Neuronal stem cell (in vitro differentiated cells): Measurements from ENCODE around the gene KCTD5.

Experiments
- DNase-seq: peaks from one replicate; pipeline ENCODE4 v3.0.0-alpha.2; 2013; ENCODE audit warnings: low spot score
- H2AFZ ChIP-seq: one replicate; pipeline ENCODE4 v1.6.1; 2013; ENCODE audit warnings: mild to moderate bottlenecking, low read length, inconsistent platforms
- H2AK5ac ChIP-seq: 2 replicates; pipeline ENCODE4 v1.6.1; 2013; ENCODE audit warnings: low read depth, mild to moderate bottlenecking, inconsistent platforms, low read length, moderate library complexity, mixed read lengths
- H2BK120ac ChIP-seq: 2 replicates; pipeline ENCODE4 v1.6.1; 2013; ENCODE audit warnings: low read depth, mild to moderate bottlenecking, inconsistent platforms, low read length, moderate library complexity, mixed read lengths
- H2BK12ac ChIP-seq: one replicate; pipeline ENCODE4 v1.6.1; 2013; ENCODE audit warnings: low read length, inconsistent platforms
- H2BK15ac ChIP-seq: 2 replicates; pipeline ENCODE4 v1.6.1; 2013; ENCODE audit warnings: mild to moderate bottlenecking, low read length, inconsistent platforms, mixed read lengths
- H2BK5ac ChIP-seq: one replicate; pipeline ENCODE4 v1.6.1; 2013; ENCODE audit warnings: inconsistent platforms, mild to moderate bottlenecking, low read length, moderate library complexity
- H3K14ac ChIP-seq: one replicate; pipeline ENCODE4 v1.6.1; 2013; ENCODE audit warnings: low read length, inconsistent platforms
- H3K18ac ChIP-seq: 2 replicates; pipeline ENCODE4 v1.6.1; 2013; ENCODE audit warnings: low read length, inconsistent platforms
- H3K23ac ChIP-seq: 2 replicates; pipeline ENCODE4 v1.6.1; 2013; ENCODE audit warnings: low read depth, mild to moderate bottlenecking, mixed read lengths, low read length, inconsistent platforms; ENCODE audit not compliant: poor library complexity
- H3K27ac ChIP-seq: replicated peaks from 3 replicates; pipeline ENCODE4 v1.5.1; 2013; ENCODE audit warnings: low read length, inconsistent platforms
- H3K27me3 ChIP-seq, 3 experiments: 2 replicates each; pipeline ENCODE4 v1.6.1; 2013; ENCODE audit warnings: low read length in 3 of 3, mild to moderate bottlenecking in 2 of 3, inconsistent platforms in 1 of 3, low read depth in 1 of 3, mixed read lengths in 1 of 3, moderate library complexity in 1 of 3; ENCODE audit not compliant: control insufficient read depth in 3 of 3, insufficient read depth in 3 of 3
- H3K36me3 ChIP-seq, 2 donors: replicated peaks in 1 of 2; 2 replicates each; pipeline ENCODE4 v1.6.1; 2013; ENCODE audit warnings: low read length in 2 of 2; ENCODE audit not compliant: control insufficient read depth in 2 of 2, insufficient read depth in 2 of 2
- H3K4ac ChIP-seq: 2 replicates; pipeline ENCODE4 v1.6.1; 2013; ENCODE audit warnings: inconsistent platforms, mild to moderate bottlenecking, low read length, moderate library complexity
- H3K4me1 ChIP-seq, 2 donors: 1 replicate in 1 of 2; 2 replicates in 1 of 2; pipeline ENCODE4 v1.6.1; 2013; ENCODE audit warnings: low read length in 2 of 2, low read depth in 1 of 2; ENCODE audit not compliant: control insufficient read depth in 2 of 2, insufficient read depth in 1 of 2
- H3K4me2 ChIP-seq: one replicate; pipeline ENCODE4 v1.6.1; 2013; ENCODE audit warnings: mild to moderate bottlenecking, low read length, inconsistent platforms; ENCODE audit not compliant: insufficient read depth, poor library complexity, severe bottlenecking
- H3K4me3 ChIP-seq, 2 donors: 2 replicates each; pipeline ENCODE4 v1.5.1; 2013; ENCODE audit warnings: low read length in 2 of 2, mild to moderate bottlenecking in 2 of 2, inconsistent platforms in 1 of 2, moderate library complexity in 1 of 2
- H3K79me1 ChIP-seq: one replicate; pipeline ENCODE4 v1.6.1; 2013; ENCODE audit warnings: low read depth, mild to moderate bottlenecking, inconsistent platforms, low read length, moderate library complexity
- H3K9ac ChIP-seq: one replicate; pipeline ENCODE4 v1.6.1; 2013; ENCODE audit warnings: mild to moderate bottlenecking, low read depth, low read length, inconsistent platforms; ENCODE audit not compliant: poor library complexity
- H3K9me3 ChIP-seq, 2 donors: replicated peaks in 1 of 2; 2 replicates each; pipeline versions ENCODE3 to v1.6.1; 2013; ENCODE audit warnings: low read length in 2 of 2, mild to moderate bottlenecking in 2 of 2, inconsistent platforms in 1 of 2, low read depth in 1 of 2, mixed read lengths in 1 of 2, moderate library complexity in 1 of 2; ENCODE audit not compliant: control insufficient read depth in 2 of 2, insufficient read depth in 1 of 2
- H4K8ac ChIP-seq: one replicate; pipeline ENCODE4 v1.6.1; 2013; ENCODE audit warnings: low read depth, mild to moderate bottlenecking, inconsistent platforms, low read length, moderate library complexity
- H4K91ac ChIP-seq: one replicate; pipeline ENCODE4 v1.6.1; 2013; ENCODE audit warnings: low read length, low read depth, mild to moderate bottlenecking, inconsistent platforms; ENCODE audit not compliant: poor library complexity
- WGBS, 2 donors: extraction: QIAGEN DNeasy Blood & Tissue Kit; methylation state at CpG; one replicate each; pipeline ENCODE4 v1.1.7; 2013; ENCODE audit warnings: missing lambda C conversion rate in 2 of 2, mixed read lengths in 1 of 2; ENCODE audit not compliant: insufficient read length in 2 of 2, insufficient replicate concordance in 1 of 2; ENCODE audit errors: extremely low coverage in 2 of 2; 5-methylcytosine and 5-hydroxymethylcytosine counted together

The KCTD5 gene

GRCh38 chr16:2699791-2700600, 17.7 kb downstream of the KCTD5 start:
- Histone ChIP-seq H2AFZ (no peak overlapping the region), H3K9me3 (no peaks in the 10 kb centered on the region), H3K9ac (no peak overlapping the region), H3K4me1 (peaks cover 0 to 2% of the 10 kb centered on the region in 2 donors), H3K18ac (no peak overlapping the region), H3K27ac (no peak overlapping the region), H3K4ac (no peak overlapping the region), H3K4me2 (no peak overlapping the region), H2BK15ac (no peak overlapping the region), H3K23ac (no peak overlapping the region), H3K27me3 (no peaks in the 10 kb centered on the region), H2BK120ac (no peak overlapping the region), H3K4me3 (no peak overlapping the region), H3K36me3 (peaks cover 28 to 68% of the 10 kb centered on the region in 2 donors), H4K8ac (no peak overlapping the region), H3K79me1 (peaks cover 13% of the 10 kb centered on the region), H2BK5ac (peak overlapping the region; percentile 39), H2BK12ac (no peak overlapping the region), H3K14ac (peak overlapping the region; percentile 21), H4K91ac (no peak overlapping the region), H2AK5ac (no peak overlapping the region)
- WGBS, 2 donors: no CpG with 5 or more reads among the region's 28 CpGs
- DNase-seq: no peak

GRCh38 chr16:2700786-2701185, 18.5 kb downstream of the KCTD5 start:
- WGBS, 2 donors: no CpG with 5 or more reads among the region's 13 CpGs
- Histone ChIP-seq H3K79me1 (peaks cover 14% of the 10 kb centered on the region), H3K27ac (no peak overlapping the region), H3K4ac (no peak overlapping the region), H3K4me1 (peaks cover 0 to 2% of the 10 kb centered on the region in 2 donors), H3K4me3 (no peak overlapping the region), H2AFZ (no peak overlapping the region), H4K91ac (no peak overlapping the region), H3K23ac (no peak overlapping the region), H2BK15ac (no peak overlapping the region), H3K36me3 (peaks cover 28 to 76% of the 10 kb centered on the region in 2 donors), H4K8ac (no peak overlapping the region), H2BK120ac (no peak overlapping the region), H2BK12ac (no peak overlapping the region), H3K14ac (no peak overlapping the region), H3K9ac (no peak overlapping the region), H2BK5ac (no peak overlapping the region), H3K4me2 (no peak overlapping the region), H3K27me3 (no peaks in the 10 kb centered on the region), H2AK5ac (no peak overlapping the region), H3K9me3 (no peaks in the 10 kb centered on the region), H3K18ac (no peak overlapping the region)
- no peak for DNase-seq

- no peak overlapping the region for H2BK15ac ChIP-seq
- no peak overlapping the region for H3K23ac ChIP-seq
- H3K18ac ChIP-seq: no peak overlapping the region
- no peak for DNase-seq
- H3K4me1 ChIP-seq: peaks cover 0 to 2% of the 10 kb centered on the region in 2 donors
- H2BK5ac ChIP-seq: no peak overlapping the region
- peaks cover 28 to 78% of the 10 kb centered on the region in 2 donors for H3K36me3 ChIP-seq
- H3K4me2 ChIP-seq: no peak overlapping the region
- H3K27ac ChIP-seq: no peak overlapping the region
- H2BK120ac ChIP-seq: no peak overlapping the region
- H3K9ac ChIP-seq: no peak overlapping the region
- H3K4me3 ChIP-seq: no peak overlapping the region
- no peaks in the 10 kb centered on the region for H3K27me3 ChIP-seq
- H4K8ac ChIP-seq: no peak overlapping the region
- no peak overlapping the region for H2BK12ac ChIP-seq
- H3K4ac ChIP-seq: no peak overlapping the region
- no peak overlapping the region for H3K14ac ChIP-seq
- H3K9me3 ChIP-seq: no peaks in the 10 kb centered on the region
- no peak overlapping the region for H4K91ac ChIP-seq
- no CpG with 5 or more reads among the region's 15 CpGs for WGBS, 2 donors
- no peak overlapping the region for H2AK5ac ChIP-seq
- H3K79me1 ChIP-seq: peaks cover 16% of the 10 kb centered on the region
- H2AFZ ChIP-seq: no peak overlapping the region
Measured at GRCh38 chr16:2701272-2701671, 18.9 kb downstream of the KCTD5 start.

- no peak overlapping the region for H3K18ac ChIP-seq
- no peak overlapping the region for H2AK5ac ChIP-seq
- H3K9ac ChIP-seq: no peak overlapping the region
- H4K8ac ChIP-seq: no peak overlapping the region
- peaks cover 28 to 76% of the 10 kb centered on the region in 2 donors for H3K36me3 ChIP-seq
- no peak overlapping the region for H3K27ac ChIP-seq
- H3K79me1 ChIP-seq: peaks cover 17% of the 10 kb centered on the region
- no peak overlapping the region for H2BK15ac ChIP-seq
- H3K4me2 ChIP-seq: no peak overlapping the region
- no peak for DNase-seq
- no peak overlapping the region for H2BK120ac ChIP-seq
- no peak overlapping the region for H2AFZ ChIP-seq
- peaks cover 0 to 2% of the 10 kb centered on the region in 2 donors for H3K4me1 ChIP-seq
- H3K27me3 ChIP-seq: no peaks in the 10 kb centered on the region
- WGBS, 2 donors: no CpG with 5 or more reads among the region's 29 CpGs
- no peak overlapping the region for H3K4me3 ChIP-seq
- H2BK5ac ChIP-seq: no peak overlapping the region
- no peak overlapping the region for H4K91ac ChIP-seq
- no peak overlapping the region for H2BK12ac ChIP-seq
- no peaks in the 10 kb centered on the region for H3K9me3 ChIP-seq
- H3K23ac ChIP-seq: no peak overlapping the region
- no peak overlapping the region for H3K14ac ChIP-seq
- no peak overlapping the region for H3K4ac ChIP-seq
Measured at GRCh38 chr16:2701713-2702437, 19.6 kb downstream of the KCTD5 start.
